Stimulated activated CD8-positive, alpha-beta memory T cell treated with anti-CD3 and anti-CD28 coated beads, Interleukin-2, amount 100 ng/mL, for 48 hours (primary cell): Measurements from ENCODE around the gene MED16.
A peak's percentile ranks its signal among the peaks of the same experiment; 100 is the strongest.

Source experiments
- DNase-seq, 2 donors: peaks; one replicate each; pipeline ENCODE4 v3.0.0-alpha.2; 2020; ENCODE audit warnings: low read depth in 2 of 2

MED16 gene

GRCh38 chr19:871446-872265 is 21.3 kb downstream of the MED16 start:
- no peak for DNase-seq

DNA sequence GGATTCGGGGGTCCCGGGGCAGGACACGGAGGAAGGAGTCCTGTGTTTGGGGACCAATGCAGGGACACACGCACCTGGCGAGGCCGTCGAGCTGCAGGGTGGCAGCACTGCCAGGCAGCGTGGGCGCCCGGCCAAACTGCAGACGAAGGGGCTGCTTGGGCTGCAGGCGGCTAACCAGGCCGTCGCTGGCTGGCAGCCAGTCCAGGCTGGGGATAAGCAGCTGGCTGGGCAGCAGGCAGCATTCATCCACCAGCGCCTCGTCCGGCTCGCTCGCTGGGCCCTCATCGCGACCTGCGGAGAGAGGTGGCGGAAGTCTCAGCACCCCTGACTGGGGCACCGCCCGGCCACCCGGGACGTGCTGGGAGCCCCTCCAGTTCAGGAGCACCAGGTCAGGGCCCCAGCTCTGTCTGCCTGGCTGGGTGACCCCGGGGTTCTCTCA is 22.0 kb downstream of the MED16 start:
- DNase-seq, result no peak

DNA sequence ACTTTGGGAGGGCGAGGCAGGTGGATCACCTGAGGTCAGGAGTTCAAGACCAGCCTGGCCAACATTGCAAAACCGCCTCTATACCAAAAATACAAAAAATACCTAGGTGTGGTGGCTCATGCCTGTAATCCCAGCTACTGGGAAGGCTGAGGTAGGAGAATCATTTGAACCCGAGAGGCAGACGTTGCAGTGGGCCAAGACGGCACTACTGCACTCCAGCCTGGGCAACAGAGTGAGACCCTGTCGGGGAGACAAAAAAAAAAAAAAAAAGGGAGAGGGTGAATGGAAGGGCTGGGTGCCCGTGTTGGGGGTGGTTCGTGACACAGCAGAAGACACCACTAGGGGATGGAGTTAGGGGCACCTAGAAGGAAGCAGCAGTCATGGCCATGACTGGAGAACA is 22.7 kb downstream of the MED16 start:
- DNase-seq, result no peak

- no peak for DNase-seq
Measured at GRCh38 chr19:869245-870177, 23.5 kb downstream of the MED16 start.

DNA sequence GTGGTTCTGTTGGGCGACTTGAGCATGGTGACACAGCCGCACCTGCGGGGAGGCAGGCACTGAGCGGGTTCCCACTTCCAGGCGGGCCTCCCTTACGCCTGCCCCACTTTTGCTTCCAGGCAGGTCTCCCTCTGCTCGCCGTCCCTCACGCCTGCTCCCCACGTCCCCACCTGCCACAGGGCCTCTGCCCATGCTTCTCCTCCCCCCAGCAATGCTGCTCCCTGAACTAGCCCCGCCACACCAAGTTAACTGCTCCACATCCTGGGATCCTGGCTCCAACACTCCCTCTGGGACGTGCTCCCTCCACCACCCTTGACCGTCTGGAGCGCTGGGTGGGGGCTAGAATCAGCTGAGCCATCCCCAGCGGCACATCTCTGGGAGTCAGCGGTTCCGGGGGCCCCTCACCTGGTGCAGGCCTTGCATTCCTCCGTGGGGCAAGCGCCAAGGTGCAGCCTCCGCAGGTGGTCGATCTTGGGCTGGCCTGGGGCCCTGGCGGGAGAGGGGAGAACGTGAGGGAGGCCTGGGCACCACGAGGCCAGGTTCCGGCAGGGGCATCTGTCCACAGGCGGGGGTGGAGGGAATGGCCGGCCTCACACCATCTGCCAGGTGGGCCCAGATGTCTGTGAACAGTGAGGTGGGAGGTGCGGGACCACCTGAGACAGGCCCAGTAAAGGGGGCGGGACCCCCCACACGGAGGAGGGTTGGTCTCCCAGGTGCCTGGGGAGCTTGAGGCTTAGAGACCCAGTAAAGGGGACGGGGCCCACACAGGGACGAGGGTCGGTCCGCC is 24.3 kb downstream of the MED16 start:
- DNase-seq, result no peak

DNA sequence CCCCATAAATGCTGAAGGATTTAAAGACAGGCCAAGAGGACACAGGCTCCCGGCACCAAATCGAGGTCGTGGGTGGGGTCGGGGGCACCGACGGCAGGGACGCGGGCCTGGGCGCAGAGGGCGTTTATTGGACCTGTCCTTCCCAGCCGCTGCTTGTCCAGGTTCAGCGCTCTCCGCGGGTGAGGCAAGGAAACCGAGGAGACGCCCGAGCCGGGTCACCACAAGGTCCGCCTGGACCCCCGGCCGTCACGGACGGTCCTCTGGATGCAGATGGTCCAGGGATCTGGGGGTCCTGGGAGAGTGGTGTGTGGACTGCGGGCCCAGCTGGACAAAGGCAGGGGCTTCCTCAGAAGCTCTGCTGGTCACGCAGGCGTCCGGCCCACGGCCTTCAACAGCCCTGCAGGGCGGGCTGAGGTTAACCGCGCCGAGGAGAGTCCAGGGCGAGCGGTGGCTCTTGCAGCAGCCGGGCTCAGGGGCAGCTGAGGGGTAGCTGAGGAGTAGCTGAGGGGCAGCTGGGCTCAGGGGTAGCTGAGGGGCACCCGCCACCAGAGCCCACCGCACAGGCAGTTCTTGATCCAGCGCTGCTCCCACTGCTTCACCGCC is 25.0 kb downstream of the MED16 start:
- no peak for DNase-seq

GRCh38 chr19:867301-867793 is 25.6 kb downstream of the MED16 start:
- no peak for DNase-seq

DNA sequence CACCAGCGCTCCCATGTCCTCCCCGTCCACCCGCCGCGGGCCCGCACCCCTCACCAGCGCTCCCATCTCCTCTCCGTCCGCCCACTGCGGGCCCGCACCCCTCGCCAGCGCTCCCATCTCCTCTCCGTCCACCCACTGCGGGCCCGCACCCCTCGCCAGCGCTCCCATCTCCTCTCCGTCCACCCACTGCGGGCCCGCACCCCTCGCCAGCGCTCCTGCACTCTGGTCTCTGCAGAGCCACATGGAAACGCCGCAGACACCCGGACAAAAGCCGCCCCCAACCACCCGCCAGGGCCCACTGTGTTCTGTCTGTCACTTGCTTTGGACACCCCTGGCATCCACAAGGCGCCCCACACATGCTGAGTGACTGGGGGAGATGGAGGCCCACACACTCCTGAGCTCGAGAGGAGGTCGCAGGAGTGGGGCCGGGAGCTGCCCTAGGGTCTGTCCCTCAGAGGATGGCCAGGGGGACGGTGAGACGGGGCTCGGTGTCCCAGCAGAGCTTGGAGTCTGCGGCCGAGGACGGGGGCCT is 26.2 kb downstream of the MED16 start:
- no peak for DNase-seq

DNA sequence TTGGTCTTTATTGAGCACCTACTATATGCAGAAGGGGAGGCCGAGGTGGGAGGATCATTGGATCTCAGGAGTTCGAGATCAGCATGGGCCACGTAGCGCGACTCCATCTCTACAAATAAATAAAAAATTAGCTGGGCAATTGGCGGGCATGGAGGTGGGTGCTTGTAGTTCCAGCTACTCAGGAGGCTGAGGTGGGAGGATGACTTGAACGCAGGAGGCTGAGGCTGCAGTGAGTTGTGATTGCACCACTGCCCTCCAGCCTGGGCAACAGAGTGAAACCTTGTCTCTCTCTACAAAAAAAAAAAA is 29.7 kb downstream of the MED16 start:
- DNase-seq, result no peak

- DNase-seq, result peak; percentile 59 to 78
Measured at GRCh38 chr19:862581-863314, 30.2 kb downstream of the MED16 start.

DNA sequence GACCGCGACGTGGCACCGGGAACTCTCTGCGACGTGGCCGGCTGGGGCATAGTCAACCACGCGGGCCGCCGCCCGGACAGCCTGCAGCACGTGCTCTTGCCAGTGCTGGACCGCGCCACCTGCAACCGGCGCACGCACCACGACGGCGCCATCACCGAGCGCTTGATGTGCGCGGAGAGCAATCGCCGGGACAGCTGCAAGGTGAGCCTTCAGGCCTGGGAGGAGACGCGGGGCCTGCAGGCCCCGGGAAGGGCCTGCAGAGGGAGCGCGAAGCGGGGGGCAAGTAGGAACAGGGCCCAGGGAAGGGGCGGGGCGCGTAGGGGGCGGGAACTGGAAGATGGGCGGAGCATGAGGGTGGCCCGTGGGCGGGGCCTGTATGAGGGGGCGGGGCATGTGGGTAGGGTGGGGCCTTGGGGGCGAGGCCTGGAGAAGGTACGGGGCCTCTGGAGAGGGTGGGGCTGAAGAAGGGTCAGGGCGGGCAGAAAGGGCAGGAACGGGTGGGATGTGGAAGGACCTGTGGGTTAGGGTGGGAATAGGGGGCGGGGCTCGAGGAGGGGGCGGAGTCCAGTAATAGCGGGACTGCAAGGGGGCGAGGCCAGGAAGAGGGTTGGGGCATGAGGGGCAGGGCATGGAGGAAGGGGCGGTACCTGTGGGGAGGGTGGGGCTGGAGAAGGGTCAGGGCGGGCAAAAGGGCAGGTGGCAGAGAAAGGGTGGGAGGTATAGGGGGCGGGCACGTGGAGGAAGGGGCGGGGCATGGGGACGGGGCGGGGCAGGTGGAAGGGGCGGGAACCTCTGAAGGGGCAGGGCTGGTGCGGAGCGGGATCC is 31.0 kb downstream of the MED16 start:
- peak; percentile 48 to 73 for DNase-seq

- DNase-seq, result no peak
Measured at GRCh38 chr19:861141-861755, 31.7 kb downstream of the MED16 start.

GRCh38 chr19:858868-859843 is 33.8 kb downstream of the MED16 start, which contains the start of gene CFD:
TSS of gene CFD (plus strand) at chr19:859664. CDS start at chr19:859690, 26 bp downstream.
- no peak for DNase-seq

DNA sequence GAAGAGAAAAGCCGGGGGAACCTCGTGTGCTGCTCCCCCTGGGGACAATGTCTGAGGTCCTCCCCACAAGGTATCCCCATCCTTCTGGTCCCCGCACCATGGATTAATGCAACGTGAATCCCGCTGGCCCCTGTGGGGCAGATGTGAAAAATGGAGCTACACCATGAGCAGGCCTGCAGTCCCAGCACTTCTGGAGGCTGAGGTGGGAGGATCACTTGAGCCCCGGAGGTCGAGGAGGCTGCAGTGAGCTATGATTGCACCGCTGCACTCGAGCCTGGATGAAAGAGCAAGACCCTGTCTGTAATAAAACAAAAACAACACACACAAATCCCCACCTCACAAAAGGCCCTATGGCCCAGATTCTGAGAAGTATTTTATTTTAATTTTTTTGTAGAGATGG is 34.7 kb downstream of the MED16 start:
- DNase-seq, result no peak

DNA sequence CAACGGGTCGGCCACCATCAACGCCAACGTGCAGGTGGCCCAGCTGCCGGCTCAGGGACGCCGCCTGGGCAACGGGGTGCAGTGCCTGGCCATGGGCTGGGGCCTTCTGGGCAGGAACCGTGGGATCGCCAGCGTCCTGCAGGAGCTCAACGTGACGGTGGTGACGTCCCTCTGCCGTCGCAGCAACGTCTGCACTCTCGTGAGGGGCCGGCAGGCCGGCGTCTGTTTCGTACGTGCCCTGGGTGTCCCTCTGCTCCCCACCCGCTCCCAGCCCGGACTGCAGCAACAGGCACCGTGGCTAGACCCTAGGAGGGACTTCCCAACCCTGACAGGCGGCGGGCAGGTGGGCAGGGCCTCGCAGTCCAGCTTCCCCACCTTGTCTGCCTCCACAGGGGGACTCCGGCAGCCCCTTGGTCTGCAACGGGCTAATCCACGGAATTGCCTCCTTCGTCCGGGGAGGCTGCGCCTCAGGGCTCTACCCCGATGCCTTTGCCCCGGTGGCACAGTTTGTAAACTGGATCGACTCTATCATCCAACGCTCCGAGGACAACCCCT is 37.3 kb downstream of the MED16 start:
- no peak for DNase-seq

GRCh38 chr19:855142-855541 is 37.8 kb downstream of the MED16 start:
- no peak for DNase-seq

GRCh38 chr19:854549-854948 is 38.4 kb downstream of the MED16 start:
- no peak for DNase-seq
